Endothelial cell (in vitro differentiated cells): ENCODE results near the gene CLEC20A. TPM values are rescaled to one million over a fixed set of nuclear protein-coding genes. Genes with fewer than 3 reads are reported as not detected.
A peak's percentile ranks its signal among the peaks of the same experiment; 100 is the strongest.
"Not testable (repeated sequence)": the region's sequence is repeated elsewhere in the genome, so short reads cannot be mapped to it uniquely, and the experiment has no call there.

ENCODE experiments used
- DNase-seq: peaks from one replicate; pipeline ENCODE4 v3.0.0; 2021; ENCODE audit warnings: low spot score
- H3K27ac Mint-ChIP-seq: one replicate; pipeline ENCODE4 v1.8.0; 2021; ENCODE audit warnings: mixed read lengths, inconsistent platforms; ENCODE audit not compliant: unreplicated experiment
- H3K27me3 Mint-ChIP-seq: one replicate; pipeline ENCODE4 v1.8.0; 2021; ENCODE audit warnings: mild to moderate bottlenecking, moderate library complexity, mixed read lengths, inconsistent platforms; ENCODE audit not compliant: unreplicated experiment
- H3K36me3 Mint-ChIP-seq: one replicate; pipeline ENCODE4 v1.8.0; 2021; ENCODE audit warnings: mild to moderate bottlenecking, low read depth, mixed read lengths, inconsistent platforms; ENCODE audit not compliant: unreplicated experiment
- H3K4me1 Mint-ChIP-seq: one replicate; pipeline ENCODE4 v1.8.0; 2021; ENCODE audit warnings: mild to moderate bottlenecking, mixed read lengths, inconsistent platforms; ENCODE audit not compliant: unreplicated experiment
- H3K4me3 Mint-ChIP-seq: one replicate; pipeline ENCODE4 v1.8.0; 2021; ENCODE audit warnings: mild to moderate bottlenecking, mixed read lengths, inconsistent platforms; ENCODE audit not compliant: unreplicated experiment
- H3K9me3 Mint-ChIP-seq: one replicate; pipeline ENCODE4 v1.8.0; 2021; ENCODE audit warnings: mixed read lengths, inconsistent platforms; ENCODE audit not compliant: unreplicated experiment
- total RNA-seq: library from RNA; stranded (reverse); fragmentation: NEBNext Ultra II Directional; extraction: Animal tissue kit (Norgen Biotek cat#: 25700); gene quantifications from one replicate; pipeline ENCODE4 v1.2.1, GENCODE V29; 2021; ENCODE audit not compliant: unreplicated experiment
- TF ChIP-seq, protein P1 (sequence below): fragments of 200-600 bp; sonication (generic); IDR thresholded peaks from one replicate; pipeline ENCODE4 v1.5.0; 2021; ENCODE audit warnings: antibody characterized with exemption; ENCODE audit not compliant: unreplicated experiment

Gene CLEC20A
- total RNA-seq, 1 donor from 2014 or later, result not detected

- DNase-seq, result no peak
- H3K4me3 Mint-ChIP-seq, result no peak overlapping the region
- no peak overlapping the region for H3K27ac Mint-ChIP-seq
- no peaks in the 10 kb centered on the region for H3K36me3 Mint-ChIP-seq
- peaks cover 4% of the 10 kb centered on the region for H3K27me3 Mint-ChIP-seq
- peaks cover 7% of the 10 kb centered on the region for H3K4me1 Mint-ChIP-seq
- H3K9me3 Mint-ChIP-seq, result no peaks in the 10 kb centered on the region
- TF ChIP-seq, protein P1, sequence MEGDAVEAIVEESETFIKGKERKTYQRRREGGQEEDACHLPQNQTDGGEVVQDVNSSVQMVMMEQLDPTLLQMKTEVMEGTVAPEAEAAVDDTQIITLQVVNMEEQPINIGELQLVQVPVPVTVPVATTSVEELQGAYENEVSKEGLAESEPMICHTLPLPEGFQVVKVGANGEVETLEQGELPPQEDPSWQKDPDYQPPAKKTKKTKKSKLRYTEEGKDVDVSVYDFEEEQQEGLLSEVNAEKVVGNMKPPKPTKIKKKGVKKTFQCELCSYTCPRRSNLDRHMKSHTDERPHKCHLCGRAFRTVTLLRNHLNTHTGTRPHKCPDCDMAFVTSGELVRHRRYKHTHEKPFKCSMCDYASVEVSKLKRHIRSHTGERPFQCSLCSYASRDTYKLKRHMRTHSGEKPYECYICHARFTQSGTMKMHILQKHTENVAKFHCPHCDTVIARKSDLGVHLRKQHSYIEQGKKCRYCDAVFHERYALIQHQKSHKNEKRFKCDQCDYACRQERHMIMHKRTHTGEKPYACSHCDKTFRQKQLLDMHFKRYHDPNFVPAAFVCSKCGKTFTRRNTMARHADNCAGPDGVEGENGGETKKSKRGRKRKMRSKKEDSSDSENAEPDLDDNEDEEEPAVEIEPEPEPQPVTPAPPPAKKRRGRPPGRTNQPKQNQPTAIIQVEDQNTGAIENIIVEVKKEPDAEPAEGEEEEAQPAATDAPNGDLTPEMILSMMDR, result no peak
These were observed 9.9 kb upstream of the CLEC20A start for GRCh38 chr1:178506669-178507068.

DNA sequence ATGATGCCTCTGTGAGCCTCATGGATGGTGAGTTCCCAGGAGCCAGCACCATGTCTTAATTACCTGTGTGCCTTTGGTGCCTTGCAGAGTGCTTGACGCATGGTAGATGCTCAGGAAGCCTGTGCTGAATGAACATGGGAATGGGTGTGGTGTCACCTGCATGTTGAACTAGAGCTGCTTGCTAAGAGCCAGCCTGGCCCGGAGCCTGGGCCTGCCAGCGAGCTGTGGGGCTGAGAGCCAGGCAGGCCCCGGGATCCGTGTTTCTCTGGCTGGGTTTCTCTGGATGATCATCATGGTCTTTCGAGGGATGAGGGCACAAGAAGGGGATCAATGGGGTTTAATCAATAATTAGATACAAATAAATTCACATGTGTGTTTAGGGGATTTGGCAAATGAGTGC lies 9.4 kb upstream of the CLEC20A start:
- Mint-ChIP-seq H3K9me3 (no peaks in the 10 kb centered on the region), H3K36me3 (no peaks in the 10 kb centered on the region), H3K27ac (no peak overlapping the region), H3K27me3 (peaks cover 4% of the 10 kb centered on the region), H3K4me3 (no peak overlapping the region), H3K4me1 (peaks cover 12% of the 10 kb centered on the region)
- TF ChIP-seq, protein P1, result no peak
- no peak for DNase-seq

DNA sequence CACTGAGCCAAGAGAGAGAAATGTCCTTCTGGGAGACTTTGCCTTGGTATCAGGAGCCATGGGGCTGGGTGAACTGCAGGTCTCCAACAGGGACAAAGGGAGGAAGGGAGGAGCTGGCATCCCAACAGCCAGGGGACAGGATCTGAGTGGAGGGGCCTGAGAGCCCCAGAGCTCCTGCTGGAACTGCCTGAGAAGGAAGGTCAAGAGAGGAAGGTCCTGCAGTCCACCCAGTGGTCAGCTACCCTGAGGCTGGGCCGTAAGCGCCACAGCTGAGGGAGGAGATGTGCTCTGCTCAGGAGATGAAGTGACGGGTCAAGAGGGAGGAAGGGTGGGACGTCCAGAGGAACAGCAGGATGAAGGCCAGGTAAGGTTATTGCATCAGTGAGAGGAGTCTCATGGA lies 7.5 kb upstream of the CLEC20A start:
- no peak for DNase-seq
- Mint-ChIP-seq H3K4me3 (no peak overlapping the region), H3K27me3 (peaks cover 4% of the 10 kb centered on the region), H3K9me3 (no peaks in the 10 kb centered on the region), H3K36me3 (no peaks in the 10 kb centered on the region), H3K27ac (peak overlapping the region; percentile 61), H3K4me1 (peaks cover 25% of the 10 kb centered on the region)
- TF ChIP-seq, protein P1, result no peak

DNA sequence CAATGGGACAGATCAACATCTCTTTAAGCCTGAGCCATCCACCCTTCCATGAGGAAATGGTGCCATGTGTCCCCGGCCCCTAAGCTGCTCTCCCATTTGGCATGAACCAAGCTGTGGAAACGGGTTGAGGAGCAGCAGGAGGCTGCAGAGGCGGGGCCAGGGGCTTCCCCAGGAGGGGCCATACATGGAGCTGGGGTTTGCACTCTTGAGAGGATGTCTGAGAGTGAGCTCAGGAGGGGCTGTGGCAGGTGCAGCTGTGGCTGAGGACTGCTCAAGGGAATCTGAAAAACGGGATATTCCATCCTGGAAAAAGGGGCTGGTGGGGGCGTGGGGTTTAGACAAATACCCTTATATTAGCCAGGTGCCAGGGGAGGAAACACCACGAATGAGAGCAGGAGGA lies 7.1 kb upstream of the CLEC20A start:
- peaks cover 25% of the 10 kb centered on the region for H3K4me1 Mint-ChIP-seq
- TF ChIP-seq, protein P1, result no peak
- H3K27ac Mint-ChIP-seq, result peak overlapping the region; percentile 61
- H3K4me3 Mint-ChIP-seq, result no peak overlapping the region
- H3K9me3 Mint-ChIP-seq, result no peaks in the 10 kb centered on the region
- no peaks in the 10 kb centered on the region for H3K36me3 Mint-ChIP-seq
- peaks cover 4% of the 10 kb centered on the region for H3K27me3 Mint-ChIP-seq
- DNase-seq, result no peak

DNA sequence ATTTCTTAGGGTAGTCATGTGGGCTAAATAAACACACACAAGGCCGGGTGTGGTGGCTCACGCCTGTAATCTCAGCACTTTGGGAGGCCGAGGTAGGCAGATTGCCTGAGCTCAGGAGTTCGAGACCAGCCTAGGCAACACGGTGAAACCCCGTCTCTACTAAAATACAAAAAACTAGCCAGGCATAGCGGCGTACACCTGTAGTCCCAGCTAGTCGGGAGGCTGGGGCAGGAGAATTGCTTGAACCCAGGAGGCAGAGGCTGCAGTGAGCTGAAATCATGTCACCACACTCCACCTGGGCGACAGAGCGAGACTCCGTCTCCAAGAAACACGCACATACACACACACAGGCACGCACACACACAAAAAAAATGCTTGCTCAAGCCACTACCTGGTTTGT lies 6.6 kb upstream of the CLEC20A start:
- H3K4me3 Mint-ChIP-seq, DNase-seq, H3K27me3 Mint-ChIP-seq, H3K36me3 Mint-ChIP-seq, H3K9me3 Mint-ChIP-seq, H3K27ac Mint-ChIP-seq: not testable (repeated sequence)
- peaks cover 25% of the 10 kb centered on the region for H3K4me1 Mint-ChIP-seq

DNA sequence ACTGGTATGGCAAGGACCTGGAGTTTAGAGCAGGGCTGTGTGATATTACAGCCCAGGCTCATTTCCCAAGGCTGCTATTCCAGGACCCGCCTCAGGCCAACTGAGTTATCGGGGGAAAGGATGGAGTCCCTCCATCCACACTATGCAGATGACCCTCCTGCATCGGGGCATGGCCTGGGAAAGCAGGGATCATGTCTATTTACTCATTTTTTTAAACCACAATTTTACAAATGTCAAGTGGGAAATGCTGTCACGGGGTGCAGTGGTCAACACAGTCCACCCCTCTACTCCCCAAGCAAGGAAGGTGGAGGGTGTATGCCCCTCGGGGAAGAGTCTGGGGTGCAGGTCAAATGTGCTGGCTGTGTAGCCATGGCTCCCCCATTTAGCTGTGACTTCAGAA lies 6.1 kb upstream of the CLEC20A start:
- no peak for DNase-seq
- H3K27me3 Mint-ChIP-seq, result peaks cover 4% of the 10 kb centered on the region
- TF ChIP-seq, protein P1, result no peak
- H3K36me3 Mint-ChIP-seq, result no peaks in the 10 kb centered on the region
- no peak overlapping the region for H3K27ac Mint-ChIP-seq
- no peaks in the 10 kb centered on the region for H3K9me3 Mint-ChIP-seq
- no peak overlapping the region for H3K4me3 Mint-ChIP-seq
- H3K4me1 Mint-ChIP-seq, result peaks cover 25% of the 10 kb centered on the region
